H1 (cell line): Measurements from ENCODE around the gene ECI1. TPM values are rescaled to one million over a fixed set of nuclear protein-coding genes. Genes with fewer than 3 reads are reported as not detected.

ENCODE experiments used
- CTCF ChIA-PET: fragments of 300-600 bp; sonication (Branson Sonifier 250); formaldehyde crosslinking; loops from one replicate; lab custom pipeline; 2021; ENCODE audit not compliant: partially characterized antibody; lab: Charles Lee
- POLR2A ChIA-PET: fragments of 300-600 bp; sonication (Branson Sonifier 250); formaldehyde crosslinking; loops from one replicate; lab custom pipeline; 2021; ENCODE audit warnings: inconsistent platforms; ENCODE audit not compliant: partially characterized antibody; lab: Charles Lee
- DNase-seq, 2 experiments: peaks; one replicate each; pipeline versions ENCODE4 v3.0.0 to v3.0.0-alpha.2; 2010 to 2022; ENCODE audit warnings: low spot score in 2 of 2, low read depth in 1 of 2, mixed read lengths in 1 of 2
- FAIRE-seq: peaks from 2 replicates; lab custom pipeline; 2011; peaks lifted over from hg19 to GRCh38; lab: Jason Lieb, UNC
- H2AFZ ChIP-seq: 2 replicates; pipeline ENCODE4 v1.8.1; 2012; ENCODE audit warnings: low read length, inconsistent platforms
- H2AK5ac ChIP-seq: 2 replicates; pipeline ENCODE4 v1.6.1; 2013; ENCODE audit warnings: low read depth, low read length
- H2BK120ac ChIP-seq: replicated peaks from 2 replicates; pipeline ENCODE3; 2013; ENCODE audit warnings: low read depth, low read length, inconsistent platforms
- H2BK12ac ChIP-seq: 2 replicates; pipeline ENCODE4 v1.6.1; 2013; ENCODE audit warnings: low read depth, low read length
- H2BK15ac ChIP-seq: 2 replicates; pipeline ENCODE4 v1.6.1; 2013; ENCODE audit warnings: low read length
- H2BK20ac ChIP-seq: 2 replicates; pipeline ENCODE4 v1.6.1; 2013; ENCODE audit warnings: low read length
- H2BK5ac ChIP-seq: 2 replicates; pipeline ENCODE4 v1.6.1; 2013; ENCODE audit warnings: low read depth, low read length
- H3K14ac ChIP-seq: 2 replicates; pipeline ENCODE4 v1.6.1; 2013; ENCODE audit warnings: inconsistent platforms; ENCODE audit not compliant: insufficient read length
- H3K18ac ChIP-seq: 2 replicates; pipeline ENCODE4 v1.6.1; 2013; ENCODE audit warnings: low read length; ENCODE audit errors: extremely low read depth
- H3K23ac ChIP-seq: 2 replicates; pipeline ENCODE4 v1.6.1; 2013; ENCODE audit warnings: inconsistent platforms; ENCODE audit not compliant: insufficient read length
- H3K23me2 ChIP-seq: 2 replicates; pipeline ENCODE4 v1.6.1; 2013; ENCODE audit warnings: low read depth, low read length
- H3K27ac ChIP-seq: 2 replicates; pipeline ENCODE4 v1.6.1; 2011; ENCODE audit warnings: low read depth, low read length, inconsistent platforms
- H3K27me3 ChIP-seq, 4 experiments: replicated peaks in 1 of 4; 1 replicate in 1 of 4; 2 replicates in 3 of 4; pipeline versions ENCODE4 v1.6.1 to v1.8.1; 2011 to 2013; ENCODE audit warnings: low read length in 3 of 4, mild to moderate bottlenecking in 3 of 4, inconsistent platforms in 2 of 4, mixed read lengths in 2 of 4, moderate library complexity in 1 of 4; ENCODE audit not compliant: control insufficient read depth in 3 of 4, insufficient read depth in 3 of 4; ENCODE audit errors: extremely low read depth in 1 of 4
- H3K36me3 ChIP-seq, 4 experiments: 2 replicates each; pipeline versions ENCODE4 v1.6.1 to v1.8.1; 2011 to 2013; ENCODE audit warnings: mild to moderate bottlenecking in 4 of 4, low read length in 3 of 4, moderate library complexity in 2 of 4, control low read depth in 1 of 4, inconsistent platforms in 1 of 4; ENCODE audit not compliant: insufficient read depth in 4 of 4, control insufficient read depth in 2 of 4
- H3K4ac ChIP-seq: replicated peaks from 2 replicates; pipeline ENCODE3; 2013; ENCODE audit warnings: low read length, low read depth, mixed read lengths, inconsistent platforms; ENCODE audit not compliant: insufficient read length
- H3K4me1 ChIP-seq, 4 experiments: replicated peaks in 1 of 4; 1 replicate in 1 of 4; 2 replicates in 3 of 4; pipeline versions ENCODE4 v1.6.1 to v1.8.1; 2011 to 2013; ENCODE audit warnings: low read length in 3 of 4, inconsistent platforms in 2 of 4, mixed read lengths in 1 of 4; ENCODE audit not compliant: insufficient read depth in 4 of 4, control insufficient read depth in 3 of 4
- H3K4me2 ChIP-seq, 2 experiments: 2 replicates each; pipeline versions ENCODE4 v1.6.1 to v1.8.1; 2011 to 2013; ENCODE audit warnings: low read depth in 2 of 2, low read length in 2 of 2, control low read depth in 1 of 2, inconsistent platforms in 1 of 2, mild to moderate bottlenecking in 1 of 2; ENCODE audit not compliant: insufficient read depth in 1 of 2
- H3K4me3 ChIP-seq, 4 experiments: fragments of 200-600, 300-600 bp in 1 of 4; sonication (generic), shearing (Covaris generic), sonication (Bioruptor Twin) in 1 of 4; 2 replicates each; pipeline versions ENCODE4 v1.5.1 to v1.8.1; 2011 to 2016; ENCODE audit warnings: low read length in 4 of 4, low read depth in 3 of 4, control low read depth in 2 of 4, inconsistent platforms in 2 of 4, mild to moderate bottlenecking in 2 of 4, mixed read lengths in 1 of 4, moderate library complexity in 1 of 4; ENCODE audit not compliant: insufficient read depth in 2 of 4; ENCODE audit errors: extremely low read depth in 1 of 4
- H3K56ac ChIP-seq: replicated peaks from 2 replicates; pipeline ENCODE3; 2013; ENCODE audit warnings: low read depth, mild to moderate bottlenecking, mixed read lengths, low read length, inconsistent platforms; ENCODE audit not compliant: insufficient read length
- H3K79me1 ChIP-seq: 2 replicates; pipeline ENCODE4 v1.6.1; 2013; ENCODE audit warnings: low read depth, low read length, control low read depth
- H3K79me2 ChIP-seq, 2 experiments: 2 replicates each; pipeline versions ENCODE4 v1.6.1 to v1.8.1; 2012 to 2013; ENCODE audit warnings: low read length in 2 of 2, mild to moderate bottlenecking in 2 of 2, inconsistent platforms in 1 of 2; ENCODE audit not compliant: insufficient read depth in 2 of 2, control insufficient read depth in 1 of 2
- H3K9ac ChIP-seq, 4 experiments: replicated peaks in 1 of 4; 1 replicate in 1 of 4; 2 replicates in 3 of 4; pipeline versions ENCODE4 v1.6.1 to v1.8.1; 2011 to 2013; ENCODE audit warnings: low read depth in 3 of 4, low read length in 3 of 4, control low read depth in 2 of 4, mild to moderate bottlenecking in 2 of 4, moderate library complexity in 2 of 4, inconsistent platforms in 1 of 4; ENCODE audit errors: extremely low read depth in 1 of 4
- H3K9me3 ChIP-seq, 2 experiments: 2 replicates each; pipeline versions ENCODE4 v1.6.1 to v1.8.1; 2012 to 2013; ENCODE audit warnings: mild to moderate bottlenecking in 2 of 2, moderate library complexity in 2 of 2, control low read depth in 1 of 2, inconsistent platforms in 1 of 2, low read depth in 1 of 2, low read length in 1 of 2, mixed read lengths in 1 of 2; ENCODE audit not compliant: insufficient read depth in 2 of 2
- H4K20me1 ChIP-seq, 2 experiments: replicated peaks in 1 of 2; 2 replicates each; pipeline versions ENCODE3 to v1.8.1; 2011 to 2013; ENCODE audit warnings: inconsistent platforms in 2 of 2, low read length in 2 of 2, mild to moderate bottlenecking in 1 of 2; ENCODE audit not compliant: insufficient read depth in 2 of 2, control insufficient read depth in 1 of 2
- H4K5ac ChIP-seq: 2 replicates; pipeline ENCODE4 v1.6.1; 2013; ENCODE audit warnings: low read length, low read depth, mixed read lengths, inconsistent platforms; ENCODE audit not compliant: insufficient read length
- H4K8ac ChIP-seq: 2 replicates; pipeline ENCODE4 v1.8.0; 2013; ENCODE audit warnings: mild to moderate bottlenecking, moderate library complexity, low read length, inconsistent platforms; ENCODE audit not compliant: insufficient read depth; ENCODE audit errors: extremely low read depth
- H4K91ac ChIP-seq: replicated peaks from 2 replicates; pipeline ENCODE3; 2013; ENCODE audit warnings: low read length, mixed read lengths, inconsistent platforms; ENCODE audit not compliant: insufficient read length
- EZH2 ChIP-seq: fragments of 200-600 bp; sonication (generic); IDR thresholded peaks from 2 replicates; pipeline ENCODE4 v1.7.1; 2012; ENCODE audit warnings: low read depth, mild to moderate bottlenecking, moderate library complexity, low read length, inconsistent platforms; ENCODE audit not compliant: severe bottlenecking
- GABPA ChIP-seq: IDR thresholded peaks from 2 replicates; pipeline ENCODE4 v1.6.1; 2011; ENCODE audit warnings: mild to moderate bottlenecking, low read length, moderate library complexity, borderline replicate concordance; ENCODE audit not compliant: insufficient read depth
- WGBS, 2 experiments: shearing (Covaris generic) in 1 of 2; methylation state at CpG; one replicate each; pipeline versions ENCODE4 v1.1.6 to v1.1.7; 2013 to 2015; ENCODE audit warnings: low lambda C conversion rate in 2 of 2, mixed read lengths in 2 of 2, inconsistent platforms in 1 of 2, low coverage in 1 of 2, missing lambda C conversion rate in 1 of 2; ENCODE audit not compliant: insufficient replicate concordance in 2 of 2, insufficient coverage in 1 of 2, insufficient read length in 1 of 2; ENCODE audit errors: extremely low coverage in 1 of 2, missing lambda C conversion rate in 1 of 2; 5-methylcytosine and 5-hydroxymethylcytosine counted together
- polyA plus RNA-seq, 7 experiments: library from polyadenylated mRNA; depleted of rRNA in 3 of 7; stranded (reverse) in 5 of 7; unstranded in 2 of 7; fragments of >200 nt in 5 of 7; fragments of 200-250 nt in 2 of 7; gene quantifications; 1 replicate in 5 of 7; 2 replicates in 1 of 7; 4 replicates in 1 of 7; pipeline versions ENCODE4 v1.2.1 to v1.2.3, GENCODE V29; 2011 to 2013; ENCODE audit warnings: missing spikeins in 2 of 7, mixed read lengths in 2 of 7
- total RNA-seq: library from RNA; stranded (reverse); fragmentation: NEBNext Ultra II Directional; extraction: Animal tissue kit (Norgen Biotek cat#: 25700); gene quantifications from 2 replicates; pipeline ENCODE4 v1.2.1, GENCODE V29; 2021

Gene ECI1
- total and polyA plus RNA-seq, 2 of the 8 experiments (the other 6 are each of a cell fraction or from before 2014, with no cell fraction given): 79.5 to 151 TPM

DNA sequence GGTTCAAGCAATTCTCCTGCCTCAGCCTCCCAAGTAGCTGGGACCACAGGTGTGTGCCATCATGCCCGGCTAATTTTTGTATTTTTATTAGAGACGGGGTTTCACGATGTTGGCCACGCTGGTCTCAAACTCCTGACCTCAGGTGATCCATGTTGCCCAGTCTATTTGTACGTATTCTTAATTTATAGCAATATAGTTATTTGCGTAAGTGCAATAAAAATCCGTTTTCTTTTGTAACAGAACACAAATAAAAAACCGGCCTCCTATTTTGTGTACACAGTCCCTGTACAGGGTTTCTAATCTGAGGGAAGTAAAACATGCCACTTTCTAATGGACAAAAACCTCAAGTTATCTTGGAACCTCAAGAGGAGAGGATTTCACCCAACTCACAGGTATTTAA lies 8.9 kb upstream of the ECI1 start:
- POLR2A ChIA-PET: interaction anchor here (1.5 to 13.9 kb wide), 4 partner anchors 5 to 34 kb away, joined by 4 to 228 read pairs (median 204); partner anchors contain the start of genes DNASE1L2, ECI1 and RNPS1
- FAIRE-seq (no peak), DNase-seq (no peak)
- Histone ChIP-seq H4K8ac (no peak overlapping the region), H3K14ac (no peak overlapping the region), H3K9me3 (no peaks in the 10 kb centered on the region), H2BK12ac (no peak overlapping the region), H3K23me2 (0 out of 2 replicates have a peak, but pooled peaks cover 2% of the 10 kb centered on the region), H3K79me2 (peaks cover 28 to 58% of the 10 kb centered on the region in 2 experiments), H3K4me3 (no peak overlapping the region), H4K5ac (no peak overlapping the region), H2BK120ac (no peak overlapping the region), H3K9ac (no peak overlapping the region), H4K20me1 (peaks cover 26 to 37% of the 10 kb centered on the region in 2 experiments), H3K27me3 (no peaks in the 10 kb centered on the region), H2BK5ac (no peak overlapping the region), H2BK15ac (no peak overlapping the region), H3K27ac (no peak overlapping the region), H3K4me1 (no peaks in the 10 kb centered on the region), H3K36me3 (peaks cover 53 to 85% (median 70%) of the 10 kb centered on the region in 4 experiments), H3K56ac (no peak overlapping the region), H2AK5ac (no peak overlapping the region), H2BK20ac (no peak overlapping the region), H3K4me2 (no peak overlapping the region), H3K23ac (no peak overlapping the region), H3K4ac (no peak overlapping the region), H3K79me1 (peaks cover 9% of the 10 kb centered on the region), H2AFZ (no peak overlapping the region), H3K18ac (no peak overlapping the region), H4K91ac (no peak overlapping the region)
- CTCF ChIA-PET: interaction anchor here (2.0 kb wide), 1 partner anchor 18 kb away, joined by 9 read pairs; no protein-coding TSS in a partner anchor
- WGBS, 2 experiments: 99% methylated on average over 8 of the region's 8 CpGs; no CpG with 5 or more reads in 1 of the 2 experiments
- TF ChIP-seq GABPA (no peak), EZH2 (no peak)
